Fibroblast of skin of right quadriceps (primary cell): ENCODE measurements around the gene DIAPH1.
"Not testable (repeated sequence)": the region's sequence is repeated elsewhere in the genome, so short reads cannot be mapped to it uniquely, and the experiment has no call there.

ENCODE experiments used
- DNase-seq: peaks from one replicate; pipeline ENCODE4 v3.0.0-alpha.2; 2013

The DIAPH1 gene

DNA sequence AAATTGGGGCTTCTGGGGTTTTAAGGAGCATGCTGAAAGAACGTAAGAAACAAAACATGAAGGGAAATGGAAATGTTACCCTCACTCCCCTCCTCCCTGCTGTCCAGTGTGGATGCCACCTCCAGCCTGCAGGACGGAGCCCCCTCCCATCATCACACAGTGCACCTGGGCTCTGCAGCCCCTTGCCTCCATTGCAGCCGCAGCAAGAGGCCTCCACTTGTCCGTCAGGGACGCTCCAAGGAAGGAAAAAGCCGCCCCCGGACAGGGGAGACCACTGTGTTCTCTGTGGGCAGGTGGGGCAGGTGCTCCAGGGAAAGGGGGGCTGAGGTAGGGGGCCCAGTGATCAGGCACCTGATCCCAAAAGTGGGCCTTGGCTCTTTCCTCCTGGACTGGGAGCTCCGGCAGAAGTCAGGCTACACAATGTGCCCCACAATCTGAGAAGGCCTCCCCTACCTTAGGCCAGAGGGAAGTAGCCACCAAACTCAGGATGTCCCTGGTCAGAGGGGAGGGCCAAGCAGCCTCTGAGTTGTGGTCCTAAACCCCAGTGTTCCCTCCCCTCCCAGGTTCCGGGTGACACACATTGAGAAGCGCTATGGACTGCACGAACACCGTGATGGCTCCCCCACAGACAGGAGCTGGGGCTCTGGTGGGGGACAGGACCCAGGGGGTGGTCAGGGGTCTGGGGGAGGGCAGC lies 20.7 kb upstream of the DIAPH1 start:
- no peak for DNase-seq

DNA sequence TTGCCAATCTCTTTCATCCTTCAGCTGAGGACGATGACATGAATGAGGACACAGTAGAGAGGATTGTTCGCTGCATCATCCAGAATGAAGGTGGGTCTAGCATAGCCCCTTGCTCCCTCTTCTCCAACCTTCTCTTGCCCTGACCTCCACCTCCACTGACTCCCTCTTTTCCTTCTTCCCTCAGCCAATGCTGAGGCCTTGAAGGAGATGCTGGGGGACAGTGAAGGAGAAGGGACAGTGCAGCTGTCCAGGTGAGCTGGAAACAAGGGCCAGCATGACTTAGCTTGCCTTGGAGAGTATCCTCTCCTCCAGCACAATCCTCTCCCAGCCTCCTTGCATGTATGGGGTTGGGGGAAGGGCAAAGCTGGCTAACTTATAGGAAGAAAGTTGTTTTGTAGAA lies 20.0 kb upstream of the DIAPH1 start:
- no peak for DNase-seq

GRCh38 chr5:141637767-141638419 lies 19.1 kb upstream of the DIAPH1 start:
- peak; percentile 48 for DNase-seq

GRCh38 chr5:141637123-141637766 lies 18.4 kb upstream of the DIAPH1 start:
- no peak for DNase-seq

GRCh38 chr5:141636413-141637122 lies 17.8 kb upstream of the DIAPH1 start, which contains the start of the genes HDAC3 and RELL2:
Gene HDAC3, minus strand, starts transcription at chr5:141636849. Its CDS starts 59 bp downstream, at chr5:141636790.
Gene RELL2, plus strand, starts transcription at chr5:141636997. Its CDS starts 1,229 bp downstream, at chr5:141638226.
- peak; percentile 87 for DNase-seq

GRCh38 chr5:141636106-141636412 lies 17.3 kb upstream of the DIAPH1 start:
- no peak for DNase-seq

DNA sequence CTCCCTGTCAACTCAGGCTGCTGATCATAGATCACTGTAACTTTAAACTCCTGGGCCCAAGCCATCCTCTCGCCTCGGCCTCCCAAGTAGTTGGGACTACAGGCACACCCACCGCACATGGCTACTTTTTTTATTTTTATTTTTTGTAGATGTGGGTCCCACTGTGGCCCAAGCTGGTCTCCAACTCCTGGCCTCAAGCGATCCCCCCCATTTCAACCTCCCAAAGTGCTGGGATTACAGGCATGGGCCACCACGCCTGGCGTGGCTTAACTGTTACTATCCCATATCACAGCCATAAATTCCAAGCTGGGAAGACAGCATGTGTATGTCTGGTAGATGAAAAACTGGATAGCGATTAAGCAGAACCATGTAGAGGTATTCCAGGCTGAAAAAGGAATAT lies 16.8 kb upstream of the DIAPH1 start:
- DNase-seq = no peak

DNA sequence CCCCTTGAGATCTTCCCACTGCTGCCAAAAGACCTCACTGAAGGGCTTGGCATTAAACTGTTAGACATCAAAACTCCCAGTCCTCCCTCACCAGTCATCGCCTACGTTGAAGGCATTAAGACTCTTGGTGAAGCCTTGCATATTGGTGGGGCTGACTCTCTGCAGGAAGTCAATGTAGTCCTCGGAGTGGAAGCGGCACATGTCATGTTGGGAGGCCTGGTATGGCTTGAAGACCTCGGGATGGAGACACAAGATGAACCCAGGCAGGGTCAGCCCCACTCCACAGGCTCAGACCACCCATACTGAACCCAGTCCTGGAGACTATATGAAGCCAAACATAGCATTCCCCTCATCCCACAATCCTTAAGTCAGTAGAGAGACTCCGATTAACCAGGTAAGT lies 15.9 kb upstream of the DIAPH1 start:
- no peak for DNase-seq

GRCh38 chr5:141633871-141634561 lies 15.2 kb upstream of the DIAPH1 start:
- no peak for DNase-seq

DNA sequence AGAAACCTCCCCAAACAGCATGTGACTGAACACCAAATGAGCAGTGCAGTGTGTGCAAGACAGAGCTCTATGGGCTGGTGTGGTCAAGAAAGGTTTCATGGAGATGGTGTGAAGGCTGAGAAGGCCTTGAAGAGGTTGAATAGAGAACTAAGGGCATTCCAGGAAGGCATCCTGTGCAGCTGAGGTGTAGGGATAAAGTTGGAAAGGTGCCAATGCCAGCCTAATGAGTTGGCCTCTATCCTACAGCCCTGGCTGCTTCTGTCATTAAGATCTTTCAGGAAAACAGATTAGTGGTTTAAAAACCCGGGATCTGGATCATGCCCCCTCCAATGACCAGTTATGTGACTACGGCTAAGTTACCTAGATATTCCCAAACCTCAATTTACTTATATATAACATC lies 13.8 kb upstream of the DIAPH1 start:
- no peak for DNase-seq

DNA sequence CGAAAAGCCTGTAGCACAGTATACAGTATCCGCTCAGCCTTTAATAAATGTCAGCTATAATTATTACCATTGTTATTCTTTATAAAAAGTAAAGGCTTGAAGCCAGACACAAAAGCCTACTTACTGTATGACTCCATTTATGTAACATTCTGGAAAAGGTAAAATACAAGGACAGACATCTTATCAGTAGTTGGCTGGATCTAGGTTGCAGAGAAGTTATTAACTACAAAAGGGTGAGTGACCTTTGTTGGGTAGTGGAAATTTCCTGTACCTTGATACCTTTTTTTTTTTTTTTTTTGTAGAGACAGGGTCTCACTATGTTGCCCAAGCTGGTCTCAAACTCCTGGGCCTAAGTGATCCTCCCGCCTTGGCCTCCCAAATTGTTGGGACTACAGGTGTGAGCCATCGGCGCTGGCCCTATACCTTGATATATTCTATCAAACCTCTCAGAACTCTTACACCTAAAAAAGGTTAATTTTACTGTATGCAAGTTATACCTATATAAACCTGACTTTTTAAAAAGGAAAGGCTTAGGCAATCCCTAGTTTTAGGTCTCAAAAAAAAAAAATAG lies 11.9 kb upstream of the DIAPH1 start:
- DNase-seq = no peak

DNA sequence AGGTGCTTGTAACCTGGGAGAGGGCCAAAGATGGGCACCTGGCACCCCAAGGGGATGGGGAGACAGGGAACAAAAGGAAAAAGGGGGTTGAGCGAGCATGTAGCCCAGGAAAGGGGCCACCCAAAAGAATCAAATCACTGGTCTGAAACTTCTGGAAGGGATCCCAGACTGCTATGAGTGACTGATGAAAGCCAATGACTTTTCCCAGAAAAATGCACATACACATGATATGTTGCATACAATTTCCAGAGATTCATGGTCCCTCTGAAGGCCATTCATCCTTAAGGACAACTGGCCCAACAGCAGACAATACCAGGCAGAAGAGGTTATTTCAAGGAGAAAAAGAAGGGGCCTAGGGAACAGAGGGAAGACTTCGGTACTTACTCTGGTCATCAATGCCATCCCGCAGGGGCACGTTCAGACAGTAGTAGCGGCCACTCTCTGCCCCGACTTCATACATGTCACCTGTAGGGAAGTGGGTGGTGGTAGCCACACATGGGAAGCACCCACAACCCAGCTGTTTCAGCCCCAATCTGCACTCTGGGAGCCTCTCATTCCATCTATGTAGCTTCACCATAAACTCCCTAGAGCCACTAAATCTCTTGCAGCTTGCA lies 9.5 kb upstream of the DIAPH1 start:
- no peak for DNase-seq

DNA sequence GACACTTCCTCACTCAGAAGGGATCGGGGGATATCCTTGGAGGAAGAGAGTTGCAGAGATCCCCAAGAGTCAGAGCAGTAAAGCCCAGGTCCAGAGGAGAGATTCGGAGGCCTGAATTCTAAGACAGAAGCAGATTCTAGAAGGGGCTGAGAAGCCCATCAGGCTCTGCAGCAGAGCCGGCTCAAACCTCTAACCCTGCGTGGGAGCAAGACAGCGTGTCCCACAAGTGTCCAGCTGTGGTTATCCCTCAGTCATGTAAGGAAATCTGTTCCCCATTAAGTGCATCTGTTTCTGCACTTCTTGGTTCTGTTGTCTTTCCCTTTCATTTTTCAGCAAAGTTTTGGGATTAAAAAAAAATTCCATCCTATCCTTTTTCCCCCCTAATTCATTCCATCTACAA lies 4.8 kb upstream of the DIAPH1 start:
- DNase-seq = no peak

DNA sequence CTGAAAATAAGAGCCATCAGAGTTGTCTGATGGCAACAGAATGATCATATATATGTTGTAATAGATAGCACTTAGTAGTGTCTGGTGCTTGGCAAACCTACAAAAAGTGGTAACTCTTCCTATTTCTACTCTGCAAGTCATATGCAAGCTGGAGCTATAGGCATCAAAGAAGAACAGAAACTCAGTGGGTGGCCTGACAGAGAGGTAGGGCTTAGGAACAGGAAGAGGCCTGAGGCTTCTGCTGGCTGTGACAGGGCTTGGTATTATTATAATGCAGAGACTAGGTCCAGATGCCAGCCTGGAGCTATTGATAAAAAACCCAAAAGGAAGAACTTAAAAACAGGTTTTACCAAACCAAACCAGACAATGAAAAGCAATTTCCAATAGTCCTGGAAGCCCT lies 4.4 kb upstream of the DIAPH1 start:
- DNase-seq = no peak

DNA sequence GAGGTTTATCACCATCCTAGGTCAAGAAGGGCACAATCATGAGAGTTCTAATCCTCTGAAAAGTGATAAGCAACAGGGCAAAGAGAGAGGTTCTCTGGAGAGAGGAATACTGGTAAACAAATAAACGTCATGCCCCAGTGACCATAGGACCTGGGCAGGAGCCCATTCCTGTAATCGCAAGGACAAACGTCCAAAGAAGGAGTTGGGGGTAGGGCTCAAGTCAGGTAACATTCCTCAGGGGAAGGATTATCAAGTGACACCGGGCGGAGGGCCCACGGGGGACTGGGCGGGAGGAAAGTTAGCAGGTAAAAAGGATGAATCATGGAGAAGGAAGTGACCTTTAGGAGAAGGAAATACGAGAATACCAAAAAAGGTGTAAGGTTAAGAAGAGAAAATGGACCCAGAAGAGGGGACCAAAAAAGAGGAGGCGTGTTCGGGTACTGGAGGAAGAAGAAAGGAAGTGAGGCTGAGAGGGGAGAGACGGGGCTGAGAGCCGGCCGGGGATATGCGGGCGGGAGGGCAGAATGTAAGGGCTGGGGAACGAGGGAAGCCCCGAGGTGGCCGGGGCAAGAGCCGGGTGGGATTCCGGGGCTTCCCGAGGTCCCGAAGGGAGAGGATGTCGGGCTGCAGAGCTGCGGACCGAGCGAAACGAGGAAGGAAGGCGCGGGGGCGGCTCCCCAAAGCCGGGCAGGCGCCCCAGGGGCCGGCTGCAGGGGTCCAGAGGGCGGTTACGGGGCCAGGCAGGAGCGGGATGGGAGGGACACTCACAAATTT lies 583 bp downstream of the DIAPH1 start:
- DNase-seq = no peak

- no peak for DNase-seq
Measured at GRCh38 chr5:141617682-141618029, 1.1 kb downstream of the DIAPH1 start.

- no peak for DNase-seq
Measured at GRCh38 chr5:141617128-141617527, 1.7 kb downstream of the DIAPH1 start.

DNA sequence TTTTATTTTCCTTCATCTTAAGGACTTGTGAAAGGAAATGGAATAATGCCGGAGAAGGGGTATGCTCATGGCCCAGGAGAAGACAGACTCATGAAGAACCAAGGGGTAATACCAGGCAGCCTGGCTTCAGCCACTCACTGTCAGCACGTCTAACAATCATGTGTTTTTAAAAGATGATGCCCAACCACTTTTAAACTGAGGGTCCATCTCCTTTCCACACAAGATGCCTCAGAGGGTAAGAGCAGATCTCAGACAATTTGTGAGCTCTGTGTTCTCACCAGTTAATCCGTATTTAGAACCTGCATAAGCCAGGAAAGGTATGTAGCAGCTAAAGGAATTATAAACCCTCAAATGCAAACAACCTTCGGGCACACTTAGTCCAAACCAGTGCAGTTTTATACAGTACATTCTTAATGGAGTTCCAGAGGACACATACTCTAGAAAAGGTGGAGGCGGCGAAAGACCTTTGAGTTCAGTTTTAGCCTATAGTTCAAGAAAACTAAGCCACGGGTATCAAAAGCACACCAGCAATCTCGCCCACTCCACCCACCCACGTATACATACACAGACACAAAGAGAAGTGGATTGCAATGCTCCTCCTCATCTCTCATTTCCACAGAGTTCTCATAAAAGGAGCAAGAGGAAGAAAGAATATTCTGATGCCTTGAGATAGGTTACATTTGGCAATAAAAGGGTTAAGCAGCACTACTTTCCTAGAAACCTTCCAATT lies 2.6 kb downstream of the DIAPH1 start:
- DNase-seq = no peak

- DNase-seq = no peak
Measured at GRCh38 chr5:141613344-141613743, 5.5 kb downstream of the DIAPH1 start.

- no peak for DNase-seq
Measured at GRCh38 chr5:141611289-141611688, 7.5 kb downstream of the DIAPH1 start.

DNA sequence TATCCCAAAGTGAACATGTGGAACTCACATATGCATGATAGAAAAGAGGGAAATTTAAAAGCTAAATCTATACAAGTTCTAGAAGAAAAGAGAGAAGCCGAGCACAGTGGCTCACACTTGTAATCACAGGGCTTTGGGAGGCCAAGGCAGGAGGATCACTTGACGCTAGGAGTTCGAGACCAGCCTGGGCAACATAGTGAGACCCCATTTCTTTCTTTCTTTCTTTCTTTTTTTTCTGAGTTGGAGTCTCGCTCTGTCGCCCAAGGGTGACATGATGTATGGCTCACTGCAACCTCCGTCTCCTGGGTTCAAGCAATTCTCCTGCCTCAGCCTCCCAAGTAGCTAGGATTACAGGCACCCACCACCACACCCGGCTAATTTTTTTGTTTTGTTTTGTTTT lies 8.9 kb downstream of the DIAPH1 start:
- not testable (repeated sequence) for DNase-seq
